Mucosa of stomach (tissue), 1 donor: ENCODE results near the gene APOB.

Experiments
- H3K27me3 ChIP-seq: one replicate; pipeline ENCODE4 v1.7.0; 2013; ENCODE audit warnings: mild to moderate bottlenecking, low read length; ENCODE audit not compliant: control insufficient read depth, insufficient read depth
- H3K36me3 ChIP-seq: one replicate; pipeline ENCODE4 v1.7.0; 2013; ENCODE audit warnings: low read length; ENCODE audit not compliant: control insufficient read depth, insufficient read depth
- H3K4me1 ChIP-seq: one replicate; pipeline ENCODE4 v1.7.0; 2013; ENCODE audit warnings: mild to moderate bottlenecking, low read length; ENCODE audit not compliant: control insufficient read depth, insufficient read depth
- H3K4me3 ChIP-seq: one replicate; pipeline ENCODE4 v1.7.0; 2013; ENCODE audit warnings: low read length
- H3K9ac ChIP-seq: one replicate; pipeline ENCODE4 v1.7.0; 2013; ENCODE audit warnings: mild to moderate bottlenecking, low read length, moderate library complexity
- H3K9me3 ChIP-seq: one replicate; pipeline ENCODE4 v1.7.0; 2013; ENCODE audit warnings: mild to moderate bottlenecking, low read length, moderate library complexity; ENCODE audit not compliant: control insufficient read depth
- donor health status: Pancreatic carcinoma.

Gene APOB

GRCh38 chr2:21059885-21060610 lies 16.2 kb upstream of the APOB start:
- Histone ChIP-seq H3K36me3 (no peaks in the 10 kb centered on the region), H3K27me3 (no peaks in the 10 kb centered on the region), H3K9me3 (no peaks in the 10 kb centered on the region), H3K4me1 (no peaks in the 10 kb centered on the region), H3K4me3 (no peak overlapping the region), H3K9ac (no peak overlapping the region)

- H3K27me3 ChIP-seq = no peaks in the 10 kb centered on the region
- H3K9ac ChIP-seq = no peak overlapping the region
- no peaks in the 10 kb centered on the region for H3K9me3 ChIP-seq
- no peak overlapping the region for H3K4me3 ChIP-seq
- no peaks in the 10 kb centered on the region for H3K36me3 ChIP-seq
- no peaks in the 10 kb centered on the region for H3K4me1 ChIP-seq
These were observed 13.2 kb upstream of the APOB start for GRCh38 chr2:21057097-21057496.

- H3K4me1 ChIP-seq = no peaks in the 10 kb centered on the region
- no peaks in the 10 kb centered on the region for H3K27me3 ChIP-seq
- H3K9ac ChIP-seq = no peak overlapping the region
- H3K36me3 ChIP-seq = no peaks in the 10 kb centered on the region
- H3K4me3 ChIP-seq = no peak overlapping the region
- no peaks in the 10 kb centered on the region for H3K9me3 ChIP-seq
These were observed 12.3 kb upstream of the APOB start for GRCh38 chr2:21055879-21056790.

- H3K27me3 ChIP-seq = no peaks in the 10 kb centered on the region
- H3K9me3 ChIP-seq = no peaks in the 10 kb centered on the region
- H3K9ac ChIP-seq = no peak overlapping the region
- H3K4me1 ChIP-seq = no peaks in the 10 kb centered on the region
- H3K36me3 ChIP-seq = no peaks in the 10 kb centered on the region
- H3K4me3 ChIP-seq = no peak overlapping the region
These were observed 11.6 kb upstream of the APOB start for GRCh38 chr2:21055451-21055850.

GRCh38 chr2:21054011-21054410 lies 10.1 kb upstream of the APOB start:
- no peaks in the 10 kb centered on the region for H3K36me3 ChIP-seq
- H3K9me3 ChIP-seq = no peaks in the 10 kb centered on the region
- H3K27me3 ChIP-seq = no peaks in the 10 kb centered on the region
- no peak overlapping the region for H3K9ac ChIP-seq
- no peak overlapping the region for H3K4me3 ChIP-seq
- no peaks in the 10 kb centered on the region for H3K4me1 ChIP-seq

GRCh38 chr2:21052044-21052443 lies 8.2 kb upstream of the APOB start:
- Histone ChIP-seq H3K4me1 (no peaks in the 10 kb centered on the region), H3K9ac (no peak overlapping the region), H3K27me3 (no peaks in the 10 kb centered on the region), H3K9me3 (no peaks in the 10 kb centered on the region), H3K4me3 (no peak overlapping the region), H3K36me3 (no peaks in the 10 kb centered on the region)

GRCh38 chr2:21050164-21050563 lies 6.3 kb upstream of the APOB start:
- Histone ChIP-seq H3K4me3 (no peak overlapping the region), H3K36me3 (no peaks in the 10 kb centered on the region), H3K4me1 (no peaks in the 10 kb centered on the region), H3K9me3 (no peaks in the 10 kb centered on the region), H3K9ac (no peak overlapping the region), H3K27me3 (peaks cover 3% of the 10 kb centered on the region)

GRCh38 chr2:21047141-21048009 lies 3.5 kb upstream of the APOB start:
- H3K9me3 ChIP-seq = no peaks in the 10 kb centered on the region
- peaks cover 21% of the 10 kb centered on the region for H3K27me3 ChIP-seq

GRCh38 chr2:21046506-21046905 lies 2.6 kb upstream of the APOB start:
- H3K4me1 ChIP-seq = peaks cover 6% of the 10 kb centered on the region
- no peaks in the 10 kb centered on the region for H3K36me3 ChIP-seq
- no peak overlapping the region for H3K4me3 ChIP-seq
- H3K9ac ChIP-seq = no peak overlapping the region
- peaks cover 21% of the 10 kb centered on the region for H3K27me3 ChIP-seq
- no peaks in the 10 kb centered on the region for H3K9me3 ChIP-seq

More at GRCh38 chr2:21047141-21048009, 3.5 kb upstream of the APOB start:
- H3K36me3 ChIP-seq = no peaks in the 10 kb centered on the region
- H3K4me1 ChIP-seq = peaks cover 6% of the 10 kb centered on the region
- no peak overlapping the region for H3K4me3 ChIP-seq
- no peak overlapping the region for H3K9ac ChIP-seq

GRCh38 chr2:21044694-21045371 lies 960 bp upstream of the APOB start:
- Histone ChIP-seq H3K9me3 (no peaks in the 10 kb centered on the region), H3K27me3 (peaks cover 21% of the 10 kb centered on the region), H3K36me3 (no peaks in the 10 kb centered on the region), H3K4me1 (peaks cover 6% of the 10 kb centered on the region), H3K9ac (no peak overlapping the region), H3K4me3 (no peak overlapping the region)

- Histone ChIP-seq H3K27me3 (peaks cover 21% of the 10 kb centered on the region), H3K4me3 (no peak overlapping the region), H3K4me1 (peaks cover 10% of the 10 kb centered on the region), H3K9me3 (no peaks in the 10 kb centered on the region), H3K36me3 (no peaks in the 10 kb centered on the region), H3K9ac (no peak overlapping the region)
These were observed 722 bp downstream of the APOB start for GRCh38 chr2:21042958-21043743.
